ENCODE results near the gene ANG.
"Not testable (repeated sequence)": the region's sequence is repeated elsewhere in the genome, so short reads cannot be mapped to it uniquely, and the experiment has no call there.

ANG gene

DNA sequence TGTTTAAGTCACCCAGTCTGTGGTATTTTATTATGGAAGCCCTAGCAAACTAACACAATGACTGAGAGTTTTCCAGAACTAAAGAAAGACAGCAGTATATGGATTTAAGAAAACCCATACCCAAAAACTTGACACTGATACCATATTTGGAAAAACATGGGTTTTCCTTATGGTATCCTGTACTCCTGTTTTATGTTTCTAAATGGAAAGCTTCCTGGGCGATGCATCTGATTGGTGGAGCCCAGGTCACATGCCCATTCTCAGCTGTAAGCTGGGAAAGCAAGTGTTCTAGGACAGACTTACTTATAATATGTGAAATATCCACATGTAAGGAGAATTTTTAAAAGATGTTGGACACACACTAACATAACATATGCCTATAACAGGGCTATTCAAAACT lies 8.7 kb upstream of the ANG start:
- no peak for DNase-seq

DNA sequence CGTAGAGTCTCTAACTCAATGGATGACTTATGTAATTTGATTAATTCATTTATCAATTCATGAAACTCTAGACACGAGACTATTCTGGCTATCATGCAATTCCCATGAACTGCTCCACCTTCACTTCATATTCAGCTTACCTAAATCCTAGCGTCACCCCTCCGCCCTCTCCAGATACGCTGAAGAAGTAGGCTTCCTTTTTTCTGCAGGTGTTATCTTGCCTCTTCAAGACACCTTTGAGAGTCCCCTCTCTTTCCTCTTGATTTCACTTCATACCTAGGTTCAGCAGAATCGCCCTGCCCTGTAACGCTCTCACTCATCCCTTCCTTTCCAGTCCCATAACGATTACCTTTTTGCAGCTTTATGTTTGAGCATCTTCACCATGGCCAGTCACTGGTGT lies 8.2 kb upstream of the ANG start:
- DNase-seq: no peak

DNA sequence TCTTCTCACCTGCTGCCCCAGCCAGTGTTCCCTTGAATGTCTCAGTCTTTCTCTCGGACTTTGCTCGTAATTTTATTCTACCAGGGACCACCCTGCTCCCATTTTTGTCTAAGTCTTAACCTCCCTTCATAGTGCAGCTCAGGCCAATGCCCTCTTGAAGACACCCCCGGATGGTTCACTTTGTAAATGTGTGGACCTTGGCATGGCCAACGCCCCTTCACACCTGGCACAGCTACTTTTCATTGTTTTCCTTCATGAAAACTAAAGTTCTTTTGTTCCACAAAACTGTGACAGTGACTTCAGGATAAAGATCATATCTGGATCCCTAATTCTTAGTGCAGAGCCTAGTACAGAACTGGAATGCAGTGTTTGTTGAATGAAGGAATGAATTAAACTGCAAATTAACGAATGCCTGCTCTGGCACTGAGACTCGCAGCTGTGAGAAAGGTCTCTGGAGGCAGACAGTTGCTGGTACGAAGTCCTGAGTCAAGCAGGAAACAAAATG lies 7.7 kb upstream of the ANG start:
- no peak for DNase-seq

DNA sequence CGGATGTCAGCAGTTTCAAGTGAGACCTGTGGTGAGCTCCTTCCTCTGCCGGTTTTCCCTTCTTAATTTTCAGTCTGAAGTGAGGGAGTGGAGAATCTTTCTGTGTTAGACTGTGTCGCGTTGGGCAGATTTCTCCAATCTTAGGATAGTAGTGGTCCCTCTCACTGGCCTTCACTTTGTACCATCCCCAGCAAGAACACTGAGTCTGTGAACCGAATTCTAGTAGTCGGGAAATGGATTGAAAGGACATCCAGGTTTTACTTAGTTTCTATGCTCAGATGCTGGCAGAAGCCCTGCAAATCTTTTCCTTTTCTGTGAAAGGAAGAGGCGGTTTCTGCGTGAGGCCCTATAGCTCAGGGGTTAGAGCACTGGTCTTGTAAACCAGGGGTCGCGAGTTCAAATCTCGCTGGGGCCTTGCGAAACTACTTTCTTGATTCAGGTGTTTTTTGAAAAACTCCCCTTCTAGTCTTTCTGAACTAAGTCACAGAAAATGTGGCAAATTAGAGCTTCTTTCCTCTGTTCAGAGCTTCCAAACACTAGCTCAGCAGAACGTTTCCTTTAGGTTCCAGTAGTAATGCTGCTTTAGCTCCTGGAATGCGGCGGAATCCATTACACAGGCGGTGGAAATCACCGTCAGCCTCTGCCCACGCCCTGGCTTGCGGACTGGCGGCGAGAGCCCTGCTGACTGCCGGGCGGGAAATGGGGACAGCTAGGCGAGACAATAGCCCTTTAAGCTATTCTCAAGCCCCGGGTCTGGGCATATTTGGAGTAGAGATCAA lies 7.0 kb upstream of the ANG start:
- peak; percentile 85 for DNase-seq

DNA sequence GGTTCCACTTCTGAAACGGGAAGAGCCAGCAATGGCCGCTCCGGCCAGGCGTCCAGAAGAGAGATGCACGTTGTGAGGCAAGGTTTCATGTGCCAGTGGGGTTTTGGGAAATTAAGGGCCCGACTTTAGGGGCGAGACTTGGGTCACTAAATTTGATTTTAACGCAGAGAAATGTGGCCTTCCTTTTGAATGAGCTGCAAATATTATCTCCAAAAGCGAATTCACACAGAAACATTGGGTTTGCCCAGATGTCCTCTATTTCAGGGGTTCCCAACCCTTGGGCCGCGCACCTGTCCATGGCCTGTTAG lies 6.5 kb upstream of the ANG start:
- no peak for DNase-seq

DNA sequence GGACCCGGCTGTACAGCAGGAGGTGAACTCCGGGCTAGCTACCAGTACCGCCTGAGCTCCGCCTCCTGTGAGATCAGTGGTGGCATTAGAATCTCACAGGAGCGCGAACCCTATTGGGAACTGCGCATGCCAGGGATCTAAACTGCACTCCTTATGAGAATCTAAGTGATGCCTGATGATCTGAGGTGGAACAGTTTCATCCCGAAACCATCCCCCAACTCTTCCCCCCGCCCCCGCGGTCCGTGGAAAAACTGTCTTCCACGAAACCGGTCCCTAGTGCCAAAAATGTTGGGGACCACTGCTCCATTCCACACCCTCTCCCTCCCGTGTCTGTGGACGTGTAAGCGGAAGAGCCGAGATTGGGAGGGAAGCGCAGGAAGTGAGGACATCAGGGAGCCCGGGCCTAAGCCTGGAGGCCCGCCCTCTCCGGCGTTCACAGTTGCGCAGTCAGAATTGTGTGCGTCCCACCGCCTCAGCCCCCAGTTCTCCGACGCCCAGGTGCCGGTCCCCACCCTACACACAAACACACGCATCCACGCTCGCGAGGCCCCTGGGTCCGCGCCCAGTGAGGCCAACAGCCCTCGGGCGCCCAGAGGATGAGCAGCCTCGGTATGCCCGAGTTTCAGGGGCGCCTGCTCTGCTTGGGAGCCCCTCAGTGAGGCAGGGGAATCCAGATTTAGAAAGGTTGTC lies 6.0 kb upstream of the ANG start:
- DNase-seq: peak; percentile 65

DNA sequence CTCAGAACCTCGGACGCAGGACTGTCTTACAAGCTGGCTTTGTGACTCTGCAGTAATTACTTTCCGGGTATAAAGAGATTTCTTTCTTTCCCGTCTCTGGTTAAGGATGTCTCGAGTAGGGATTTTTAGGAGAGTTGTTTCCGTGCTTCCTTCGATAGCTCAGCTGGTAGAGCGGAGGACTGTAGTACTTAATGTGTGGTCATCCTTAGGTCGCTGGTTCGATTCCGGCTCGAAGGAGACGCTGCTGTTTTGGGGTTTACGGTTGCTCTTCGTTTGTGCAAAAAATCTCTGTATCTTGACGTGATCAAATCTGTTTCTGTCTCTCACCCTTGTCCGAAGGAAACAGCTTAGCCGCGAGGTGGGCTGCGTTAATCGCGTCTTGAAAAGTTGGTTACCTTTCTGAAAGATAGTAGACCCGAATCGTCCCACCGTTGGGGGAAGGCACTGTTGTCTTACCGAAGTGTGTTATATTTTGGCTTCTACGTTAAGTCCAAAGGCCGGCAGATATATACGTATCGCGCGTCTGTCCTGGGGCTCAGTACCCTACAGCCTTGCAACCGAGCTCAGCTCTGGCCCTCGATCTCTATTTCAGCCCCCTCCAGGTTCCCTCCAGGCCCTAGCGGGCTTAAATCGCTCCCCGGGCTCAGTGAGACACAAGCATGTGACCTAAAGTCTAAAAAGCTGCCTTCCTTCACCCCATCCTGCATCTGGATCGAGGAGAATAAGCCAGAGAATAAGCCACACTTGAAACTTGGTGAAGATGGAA lies 5.3 kb upstream of the ANG start:
- DNase-seq: peak; percentile 67

DNA sequence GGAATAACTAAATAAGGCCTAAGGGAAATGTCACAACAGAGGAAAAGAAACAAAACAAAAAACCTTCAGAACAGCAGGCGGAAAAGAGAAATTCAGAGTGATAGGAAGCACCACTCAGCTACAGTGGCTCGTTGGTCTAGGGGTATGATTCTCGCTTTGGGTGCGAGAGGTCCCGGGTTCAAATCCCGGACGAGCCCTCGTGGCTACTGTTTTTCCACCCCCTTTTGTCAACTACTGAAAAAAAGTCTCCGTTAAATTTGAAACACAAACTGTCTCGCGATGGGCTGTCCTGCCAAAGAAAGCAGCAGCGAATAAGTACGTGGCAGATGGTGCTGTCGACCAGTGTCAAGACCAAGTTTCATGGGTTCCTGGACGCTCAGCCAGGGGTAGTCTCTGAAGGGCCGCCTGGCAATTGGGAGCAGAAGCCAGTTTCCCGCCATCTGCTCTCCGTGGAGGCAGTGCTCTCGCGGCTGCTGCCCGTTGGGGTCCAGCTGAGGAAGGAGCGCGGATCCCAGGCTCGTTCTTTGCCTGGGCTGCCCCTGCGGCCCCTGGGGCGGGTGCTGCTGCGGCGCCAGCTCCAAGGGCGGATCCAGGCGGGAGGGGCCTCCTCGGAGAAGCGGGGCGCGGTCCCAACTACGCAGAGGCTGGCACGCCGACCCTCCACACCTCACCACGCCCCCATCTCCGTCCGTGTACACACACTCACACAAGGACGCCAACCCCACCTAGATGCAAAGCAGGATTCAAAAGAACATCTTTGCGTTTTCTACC lies 4.5 kb upstream of the ANG start, which contains the start of gene RNASE4:
RNASE4 (plus strand) TSS at position 670 of the 771 bp plus-strand sequence. CDS start 14,812 bp downstream, outside the sequence.
- DNase-seq: peak; percentile 73

DNA sequence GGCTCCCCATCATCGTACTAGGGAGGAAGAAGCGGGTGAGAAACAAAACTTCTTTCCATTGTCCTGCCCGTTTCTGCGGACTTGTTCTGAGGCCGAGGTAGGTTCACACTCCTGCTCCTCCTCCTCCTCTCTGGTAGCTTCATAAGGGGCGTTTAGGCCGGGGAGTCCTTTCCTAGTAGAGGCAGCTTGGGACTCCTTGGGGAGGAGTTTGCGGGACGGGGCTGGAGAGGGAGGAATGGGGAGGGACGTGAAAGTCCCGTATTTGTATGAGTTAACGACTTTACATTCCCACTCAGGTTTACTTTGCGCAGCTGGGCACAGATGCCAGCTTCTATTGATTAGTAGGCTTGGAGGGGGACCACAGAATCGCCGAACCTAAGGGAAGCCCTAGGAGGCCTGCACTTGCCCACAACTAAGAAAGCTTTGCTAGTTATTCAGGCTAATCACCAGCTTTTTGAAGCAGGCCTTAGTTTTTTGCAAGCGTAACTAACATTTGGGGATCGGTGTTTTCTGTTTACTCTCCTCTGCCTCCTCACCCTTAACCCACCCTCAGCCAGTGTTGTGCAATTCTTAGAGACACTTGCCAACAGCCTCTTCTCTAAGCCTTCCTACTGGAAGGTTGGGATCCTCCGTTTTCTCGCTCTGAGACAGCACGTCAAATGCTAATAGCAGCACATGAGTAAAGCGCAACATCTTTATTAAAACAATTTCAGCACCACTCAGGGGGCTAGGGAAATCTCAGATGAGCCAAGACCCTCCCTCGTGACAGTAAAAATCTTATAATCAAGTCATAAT lies 3.7 kb upstream of the ANG start:
- DNase-seq: no peak

DNA sequence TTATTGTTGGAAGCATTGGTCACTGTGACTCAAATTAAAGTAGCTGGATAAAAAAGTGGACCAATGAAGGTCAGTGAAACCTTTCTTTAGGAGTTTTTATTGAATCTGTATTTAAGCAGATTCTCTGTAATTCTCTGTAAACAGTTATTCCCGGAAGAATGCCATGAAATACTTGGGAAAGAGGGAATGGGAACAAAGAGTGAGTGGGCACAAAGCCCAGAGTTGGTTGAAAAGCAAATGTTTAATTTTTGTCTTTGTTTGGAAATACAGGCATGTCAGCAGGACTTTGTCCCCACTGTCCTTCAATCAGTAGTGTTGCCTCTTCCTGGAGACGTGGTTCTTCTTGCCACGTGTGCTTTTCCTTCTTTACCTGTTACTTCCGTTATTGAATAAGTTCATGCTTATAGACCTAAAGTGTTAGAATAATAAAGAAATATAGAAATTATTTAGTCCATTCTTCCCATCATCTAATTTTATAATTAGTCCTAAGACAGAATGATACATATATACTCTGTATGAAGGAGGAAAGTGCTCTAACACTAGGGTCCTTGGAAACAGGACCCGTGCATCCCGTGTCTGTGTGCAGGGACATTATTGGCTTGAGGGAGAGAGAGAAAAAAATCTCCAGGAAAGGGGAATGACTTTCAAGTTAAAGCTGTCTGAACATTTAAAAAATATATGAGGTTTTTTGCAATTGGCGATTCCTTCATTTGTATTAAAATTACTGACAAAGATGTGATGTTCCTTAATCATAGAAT lies 2.0 kb upstream of the ANG start:
- DNase-seq: no peak

DNA sequence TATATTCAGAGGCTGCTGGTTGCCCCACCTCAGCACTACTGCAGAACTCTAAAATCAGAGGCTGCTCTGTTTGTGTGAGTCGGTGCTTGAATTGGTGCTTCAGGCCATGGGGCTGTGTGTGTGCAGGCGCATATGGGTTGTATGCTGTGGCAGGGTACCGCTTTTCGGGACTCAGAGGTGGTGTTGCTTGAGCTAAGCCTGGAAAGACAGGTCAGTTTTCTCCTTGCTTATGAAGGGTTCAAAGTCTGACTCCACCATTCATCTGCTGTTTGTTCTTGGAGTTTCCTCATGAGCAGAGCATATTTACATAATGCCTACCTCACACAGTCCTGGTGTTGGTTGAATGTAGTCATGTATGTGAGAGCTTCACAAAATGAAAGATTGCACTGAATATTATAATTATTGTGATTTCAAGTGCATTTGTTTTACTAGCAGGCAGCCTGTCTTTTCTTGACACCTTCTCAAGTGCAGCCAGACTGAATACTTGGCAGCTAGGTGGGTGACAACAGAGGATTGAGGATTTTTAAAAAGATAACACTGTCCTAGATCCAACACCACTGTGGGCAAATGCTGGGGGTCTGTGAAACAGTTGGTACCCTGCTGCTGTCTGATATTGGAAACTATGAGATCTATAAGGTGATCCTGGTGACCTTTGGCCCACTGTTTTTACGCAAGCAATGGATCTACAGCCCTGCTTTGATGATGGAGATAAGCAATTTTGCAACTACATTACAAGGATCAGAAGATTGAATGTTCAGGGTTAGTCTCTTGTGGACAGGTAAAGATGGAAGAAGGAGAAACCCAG lies 1.0 kb upstream of the ANG start:
- DNase-seq: no peak

DNA sequence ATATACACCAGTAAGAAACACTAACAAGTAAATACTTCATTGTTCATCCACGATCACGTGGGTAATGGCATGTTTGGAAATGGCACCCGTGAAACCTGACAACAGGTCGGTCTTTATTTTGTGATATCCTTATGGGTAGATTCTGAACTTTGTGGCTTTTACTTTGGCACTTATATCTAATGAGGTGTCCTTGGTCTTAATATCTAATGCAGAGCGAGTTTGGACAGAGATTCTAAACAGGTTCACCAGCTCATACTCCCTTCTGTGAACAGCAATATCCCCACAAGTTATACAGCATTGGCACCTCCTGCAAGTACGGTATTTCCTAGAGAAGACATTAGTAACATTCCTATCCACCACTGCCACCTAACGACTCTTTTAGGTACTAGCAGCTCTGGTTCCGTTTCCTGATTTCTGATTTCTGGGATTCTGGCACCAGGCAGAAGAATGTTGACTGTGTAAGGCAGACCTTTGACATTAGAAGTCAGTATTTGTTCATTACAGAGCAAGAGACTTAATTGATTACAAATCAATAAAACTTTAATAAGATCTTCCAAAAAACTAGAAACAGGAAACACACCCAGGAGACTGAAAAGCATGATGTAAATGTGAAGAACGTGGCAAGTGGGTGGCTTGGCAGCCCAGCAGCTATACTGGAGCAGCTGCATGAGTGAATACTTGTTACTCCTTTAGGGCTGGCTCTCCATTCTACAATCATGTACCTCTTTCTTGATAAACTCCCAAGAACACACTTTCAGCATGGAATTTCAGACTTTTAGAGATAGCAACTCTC lies 2.5 kb downstream of the ANG start:
- no peak for DNase-seq

DNA sequence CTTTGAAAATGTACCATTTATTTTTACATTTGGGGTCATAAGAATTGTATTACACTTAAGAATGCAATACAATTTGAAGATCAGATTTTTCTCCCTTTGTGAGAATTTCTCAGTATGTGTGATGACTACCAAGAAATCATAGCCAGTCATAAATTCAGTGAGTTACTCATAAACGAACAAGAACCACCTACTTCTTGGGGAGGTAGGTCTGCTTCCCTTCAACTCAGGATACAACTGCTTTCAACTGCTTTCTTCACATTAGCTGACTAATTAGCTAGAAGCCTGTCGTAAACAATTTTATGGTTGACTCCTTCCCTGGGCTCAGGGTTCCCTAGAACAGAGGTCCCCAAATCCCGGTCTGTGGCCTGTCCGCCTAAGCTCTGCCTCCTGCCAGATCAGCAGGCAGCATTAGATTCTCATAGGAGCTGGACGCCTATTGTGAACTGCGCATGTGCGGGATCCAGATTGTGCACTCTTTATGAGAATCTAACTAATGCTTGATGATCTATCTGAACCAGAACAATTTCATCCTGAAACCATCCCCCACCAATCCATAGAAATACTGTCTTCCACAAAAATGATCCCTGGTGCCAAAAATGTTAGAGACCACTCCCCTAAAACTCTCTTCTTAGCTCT lies 3.7 kb downstream of the ANG start:
- no peak for DNase-seq

DNA sequence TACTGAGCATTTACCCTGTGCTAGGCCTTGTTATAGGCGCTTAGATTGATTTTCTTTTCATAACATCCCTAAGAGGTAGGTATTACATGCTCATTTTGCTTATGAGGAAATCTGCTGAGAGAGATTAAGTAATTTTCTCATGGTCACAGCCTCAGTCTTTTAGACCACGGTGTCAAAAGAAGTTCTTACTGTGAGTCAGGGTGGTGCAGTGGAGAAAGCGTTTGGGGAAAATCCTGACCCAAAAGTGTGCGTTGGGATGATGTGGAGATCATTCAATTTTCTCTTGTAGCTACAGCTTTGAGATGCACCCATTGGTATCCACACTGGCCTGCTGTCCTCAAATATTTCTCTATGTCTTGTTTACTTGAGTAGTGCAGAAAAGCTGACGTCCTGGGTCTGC lies 8.2 kb downstream of the ANG start:
- no peak for DNase-seq

DNA sequence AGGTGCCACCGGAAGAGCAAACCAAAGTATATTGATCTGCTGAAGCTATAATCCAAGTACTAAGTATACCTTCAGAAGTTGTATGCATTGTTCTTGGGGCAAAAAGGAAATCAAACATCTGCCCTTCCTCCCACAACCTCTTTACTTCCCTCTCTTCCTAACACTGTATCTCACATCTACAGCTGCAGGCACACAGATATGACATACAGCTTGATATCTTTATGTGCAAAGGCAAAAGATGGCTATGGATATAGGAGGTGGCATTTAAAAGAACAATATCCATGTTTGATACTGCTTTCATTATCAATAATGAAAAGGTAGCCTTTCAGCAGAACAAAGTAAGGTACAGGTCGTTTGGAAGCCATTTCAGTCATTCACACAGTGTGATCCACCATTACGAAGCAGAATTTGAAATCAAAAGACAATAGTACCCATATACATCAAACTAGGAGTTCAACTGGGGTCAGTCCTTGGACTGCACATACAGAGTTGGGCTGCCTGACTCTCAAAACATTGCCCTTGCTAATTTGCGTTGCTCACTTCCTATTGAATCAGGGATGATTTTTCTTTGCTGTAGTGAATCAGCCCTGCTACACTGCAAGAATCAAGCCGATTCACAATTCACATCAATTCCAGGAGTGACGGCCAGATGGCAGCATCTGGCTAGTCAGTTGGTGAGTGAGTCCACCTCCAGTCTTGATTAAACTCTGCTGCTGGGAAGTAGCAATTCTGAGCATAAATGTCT lies 8.9 kb downstream of the ANG start:
- peak; percentile 42 for DNase-seq

DNA sequence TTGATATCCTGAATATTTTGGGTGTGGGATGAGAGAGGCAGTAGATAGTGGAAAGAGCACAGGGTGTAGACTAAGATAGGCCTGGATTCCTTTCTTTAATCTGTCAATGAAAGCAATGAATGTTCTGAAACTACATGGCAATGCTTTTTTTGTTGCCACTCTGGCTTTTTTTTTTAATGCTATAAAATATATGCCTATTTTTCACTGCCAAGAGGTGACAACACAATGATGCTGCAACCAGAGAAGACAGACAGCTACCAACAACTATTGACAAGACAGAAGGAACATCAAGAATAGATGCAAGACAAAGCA lies 9.4 kb downstream of the ANG start:
- no peak for DNase-seq

DNA sequence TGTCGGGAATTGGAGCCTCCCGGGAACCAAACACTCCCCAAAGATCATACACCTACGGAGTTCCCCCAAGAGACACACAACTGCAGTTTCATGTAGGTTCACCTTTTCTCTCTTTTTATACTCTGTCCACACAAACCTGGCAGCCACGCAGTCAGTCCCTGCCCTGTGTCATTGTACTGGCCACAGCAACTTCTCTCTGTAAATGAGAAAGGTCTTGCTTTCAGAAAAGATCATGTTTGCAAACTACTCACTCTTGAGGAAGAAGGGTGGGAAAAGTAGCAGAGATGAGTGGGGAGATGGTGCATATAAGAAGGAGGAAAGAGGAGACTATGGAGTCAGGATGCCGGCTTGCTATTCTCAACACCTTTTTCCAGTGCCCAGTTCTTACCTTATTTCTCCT lies 10.4 kb downstream of the ANG start:
- DNase-seq: no peak

DNA sequence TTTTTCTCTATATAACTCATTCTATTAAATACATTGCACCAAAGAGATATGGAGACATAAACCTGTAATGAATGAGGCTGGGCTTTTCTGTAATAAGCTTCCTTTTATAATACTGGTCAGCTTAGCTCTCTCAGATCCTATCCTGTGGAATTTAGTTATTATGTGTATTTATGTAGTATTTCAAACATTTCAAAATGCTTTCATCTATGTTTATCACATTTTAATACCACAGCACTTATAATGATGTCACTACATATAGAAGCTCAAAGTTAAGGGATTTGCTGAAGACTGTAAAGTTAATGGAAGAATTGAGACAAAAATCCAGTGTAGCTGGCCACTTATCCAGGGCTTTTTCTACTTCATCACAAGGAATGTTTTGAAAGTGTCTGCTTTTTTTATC lies 11.4 kb downstream of the ANG start:
- DNase-seq: no peak

DNA sequence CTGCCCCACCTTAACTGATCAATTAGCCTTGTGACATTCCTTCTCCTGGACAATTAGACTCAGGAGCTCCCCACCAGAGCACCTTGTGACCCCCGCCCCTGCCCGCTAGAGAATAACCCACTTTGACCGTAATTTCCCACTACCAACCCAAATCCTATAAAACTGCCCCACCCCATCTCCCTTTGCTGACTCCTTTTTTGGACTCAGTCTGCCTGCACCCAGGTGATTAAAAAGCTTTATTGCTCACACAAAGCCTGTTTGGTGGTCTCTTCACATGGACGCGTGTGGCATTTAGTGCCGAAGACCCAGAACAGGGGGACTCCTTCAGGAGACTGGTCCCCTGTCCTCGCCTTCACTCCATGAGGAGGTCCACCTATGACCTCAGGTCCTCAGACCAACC lies 12.4 kb downstream of the ANG start:
- not testable (repeated sequence) for DNase-seq
